GM12801 (cell line): ENCODE measurements around the gene NPB.

Experiments
- TF ChIP-seq, protein P1 (sequence below): IDR thresholded peaks from one replicate; pipeline ENCODE4 v1.5.1; 2011; ENCODE audit warnings: control low read depth; ENCODE audit not compliant: insufficient read length; ENCODE audit errors: extremely low read depth

The NPB gene

DNA sequence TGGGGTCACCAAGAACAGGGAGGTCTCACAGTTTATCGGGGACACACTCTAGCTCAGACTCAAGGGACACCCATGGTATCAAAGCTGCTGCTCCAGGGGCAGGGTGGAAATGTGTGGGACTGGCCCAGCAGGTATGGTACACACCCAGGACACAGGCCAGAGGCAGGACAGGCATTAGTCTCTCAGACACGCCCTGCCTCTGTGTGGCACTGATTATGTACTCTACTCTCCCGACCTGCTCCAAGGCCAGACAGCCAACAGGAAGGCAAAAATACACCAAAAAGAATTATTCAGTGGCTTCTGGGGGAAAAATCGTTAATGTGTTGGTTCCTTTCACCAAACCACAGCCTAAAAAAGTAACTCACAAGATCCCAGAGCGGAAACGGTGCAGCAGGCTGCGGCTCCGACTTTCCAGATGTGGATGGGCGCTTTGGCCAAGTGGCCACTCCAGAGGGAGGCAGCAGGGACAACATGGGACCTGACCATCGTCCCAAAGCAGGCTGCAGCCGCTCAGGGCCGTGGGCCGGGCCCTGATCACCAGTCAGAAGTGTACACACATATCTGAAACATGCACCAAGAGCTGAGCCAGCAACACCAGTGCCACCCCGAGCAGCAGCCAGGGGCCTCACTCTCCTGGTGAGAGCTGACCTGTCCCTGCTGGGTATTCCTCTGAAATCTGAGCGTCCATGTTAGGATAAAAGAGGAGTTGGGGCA lies 17.0 kb downstream of the NPB start:
- TF ChIP-seq, protein P1, sequence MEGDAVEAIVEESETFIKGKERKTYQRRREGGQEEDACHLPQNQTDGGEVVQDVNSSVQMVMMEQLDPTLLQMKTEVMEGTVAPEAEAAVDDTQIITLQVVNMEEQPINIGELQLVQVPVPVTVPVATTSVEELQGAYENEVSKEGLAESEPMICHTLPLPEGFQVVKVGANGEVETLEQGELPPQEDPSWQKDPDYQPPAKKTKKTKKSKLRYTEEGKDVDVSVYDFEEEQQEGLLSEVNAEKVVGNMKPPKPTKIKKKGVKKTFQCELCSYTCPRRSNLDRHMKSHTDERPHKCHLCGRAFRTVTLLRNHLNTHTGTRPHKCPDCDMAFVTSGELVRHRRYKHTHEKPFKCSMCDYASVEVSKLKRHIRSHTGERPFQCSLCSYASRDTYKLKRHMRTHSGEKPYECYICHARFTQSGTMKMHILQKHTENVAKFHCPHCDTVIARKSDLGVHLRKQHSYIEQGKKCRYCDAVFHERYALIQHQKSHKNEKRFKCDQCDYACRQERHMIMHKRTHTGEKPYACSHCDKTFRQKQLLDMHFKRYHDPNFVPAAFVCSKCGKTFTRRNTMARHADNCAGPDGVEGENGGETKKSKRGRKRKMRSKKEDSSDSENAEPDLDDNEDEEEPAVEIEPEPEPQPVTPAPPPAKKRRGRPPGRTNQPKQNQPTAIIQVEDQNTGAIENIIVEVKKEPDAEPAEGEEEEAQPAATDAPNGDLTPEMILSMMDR: no peak

DNA sequence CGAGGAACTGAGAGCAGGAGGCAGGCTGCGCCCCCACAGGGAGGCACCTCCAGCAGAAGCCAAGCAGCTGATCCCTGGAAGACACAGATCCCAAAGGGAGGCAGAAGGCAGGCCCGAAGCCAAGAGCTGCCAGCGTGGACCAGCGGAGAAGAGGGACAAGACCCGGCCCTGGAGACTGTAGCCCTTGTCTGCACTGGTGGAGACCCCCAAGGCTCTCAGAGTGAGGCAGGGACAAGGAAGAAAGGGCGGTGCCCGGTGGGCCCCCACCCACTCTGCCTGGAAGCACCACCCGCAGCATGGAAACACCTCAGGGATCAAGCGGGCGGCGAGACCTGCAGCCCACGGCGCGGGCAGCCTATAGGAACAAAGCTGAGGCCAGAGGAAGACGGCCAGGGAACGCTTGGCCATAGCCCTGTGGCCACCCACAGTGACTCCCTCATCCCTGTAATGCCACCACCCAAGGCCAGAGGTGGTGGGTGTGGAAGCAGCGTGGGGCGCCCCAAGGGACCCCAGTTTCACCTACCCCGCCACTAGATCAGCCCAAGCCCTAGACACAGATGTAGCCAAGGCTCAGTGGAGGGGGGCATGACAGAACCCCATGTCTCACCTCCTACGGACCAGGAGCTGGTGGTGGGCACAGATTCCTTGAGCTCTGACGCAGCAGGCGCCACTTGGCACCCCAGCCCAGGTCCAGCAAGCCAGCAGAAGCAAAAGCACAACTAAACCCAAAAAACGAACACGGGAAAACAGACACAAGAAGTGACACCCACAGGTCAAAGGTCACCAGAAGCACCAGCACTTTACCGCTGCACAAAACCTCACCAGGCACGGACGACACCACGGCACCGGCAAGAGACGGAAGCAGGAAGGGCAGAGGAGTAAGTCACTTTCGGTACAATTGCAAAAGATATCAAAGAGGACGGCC lies 18.8 kb downstream of the NPB start:
- TF ChIP-seq, protein P1: no peak

DNA sequence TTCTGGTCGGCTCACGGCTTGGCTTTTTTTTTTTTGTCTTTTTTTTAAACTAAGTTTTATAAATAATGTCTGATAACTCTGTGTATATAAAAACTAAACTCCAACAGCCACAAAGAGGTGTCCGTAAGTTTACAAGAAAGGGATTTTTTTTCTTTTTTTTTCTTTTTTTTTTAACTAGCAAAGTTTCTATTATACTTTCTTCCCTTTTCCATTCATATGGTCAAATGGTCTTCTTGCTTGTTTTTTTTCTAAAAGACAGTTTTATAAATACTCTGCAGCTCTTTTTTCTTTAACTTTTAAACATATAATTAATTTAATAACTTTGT lies 19.5 kb downstream of the NPB start:
- TF ChIP-seq, protein P1: no peak

DNA sequence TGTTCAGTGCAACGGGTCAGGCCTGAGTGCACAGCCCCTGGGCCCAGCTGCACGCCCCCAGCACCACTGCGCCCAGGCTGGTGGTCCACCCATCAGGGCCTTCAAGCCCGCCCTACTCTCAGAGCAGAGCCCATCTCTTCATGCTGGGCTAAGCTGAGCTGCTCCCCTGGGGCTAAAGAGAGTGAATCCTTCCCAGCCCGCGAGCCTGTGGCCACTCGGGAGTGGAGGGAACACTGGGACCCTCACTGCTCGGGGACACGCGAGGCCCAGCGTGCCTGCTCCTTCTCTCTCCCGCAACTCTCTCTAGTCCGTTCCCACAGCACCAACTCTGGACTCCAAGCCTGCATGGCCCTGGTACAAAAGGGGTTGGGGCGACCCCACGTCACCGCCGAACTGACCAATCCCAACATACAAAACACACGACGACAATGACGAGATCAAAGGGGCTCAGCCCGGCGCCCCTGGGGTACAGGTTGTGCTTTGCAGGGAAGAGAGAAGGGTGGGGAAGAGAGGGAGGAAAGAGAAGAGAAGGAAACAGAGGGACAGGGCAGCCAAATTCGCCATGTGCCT lies 20.0 kb downstream of the NPB start:
- TF ChIP-seq, protein P1: no peak

DNA sequence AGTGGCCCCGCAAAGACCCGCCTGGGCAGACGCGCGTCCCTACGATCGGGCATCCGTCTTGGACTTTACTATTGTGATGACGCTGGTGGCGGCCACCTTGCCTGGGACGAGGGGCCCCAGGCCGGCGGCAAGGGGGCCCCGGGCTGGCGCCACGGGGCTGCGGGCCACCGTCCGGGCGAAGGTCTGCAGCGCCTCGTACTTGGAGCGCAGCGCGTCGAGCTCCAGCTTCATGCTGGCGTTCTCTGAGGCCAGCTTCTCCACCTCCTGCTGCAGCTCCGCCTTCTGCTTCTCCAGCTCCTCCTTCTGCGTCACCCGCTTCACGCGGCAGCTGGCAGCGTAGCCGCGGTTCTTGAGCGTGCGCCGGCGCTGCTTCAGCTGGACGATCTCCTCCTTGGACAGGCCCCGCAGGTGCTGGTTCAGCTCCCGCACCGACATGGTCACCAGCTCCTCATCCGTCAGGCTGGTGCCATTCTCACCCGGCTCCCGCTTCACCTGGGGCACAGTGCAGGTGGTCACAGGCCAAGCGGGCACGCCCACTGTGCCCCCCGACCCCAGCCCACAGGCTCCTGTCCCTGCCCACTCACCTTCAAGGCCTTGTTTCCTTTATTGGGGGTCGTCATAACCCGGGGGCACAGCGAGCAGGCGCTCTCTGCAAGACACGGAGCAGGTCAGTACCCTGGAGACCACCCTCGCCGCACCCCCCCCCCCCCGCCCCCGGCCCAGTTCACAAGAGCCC lies 20.7 kb downstream of the NPB start:
- TF ChIP-seq, protein P1: no peak

DNA sequence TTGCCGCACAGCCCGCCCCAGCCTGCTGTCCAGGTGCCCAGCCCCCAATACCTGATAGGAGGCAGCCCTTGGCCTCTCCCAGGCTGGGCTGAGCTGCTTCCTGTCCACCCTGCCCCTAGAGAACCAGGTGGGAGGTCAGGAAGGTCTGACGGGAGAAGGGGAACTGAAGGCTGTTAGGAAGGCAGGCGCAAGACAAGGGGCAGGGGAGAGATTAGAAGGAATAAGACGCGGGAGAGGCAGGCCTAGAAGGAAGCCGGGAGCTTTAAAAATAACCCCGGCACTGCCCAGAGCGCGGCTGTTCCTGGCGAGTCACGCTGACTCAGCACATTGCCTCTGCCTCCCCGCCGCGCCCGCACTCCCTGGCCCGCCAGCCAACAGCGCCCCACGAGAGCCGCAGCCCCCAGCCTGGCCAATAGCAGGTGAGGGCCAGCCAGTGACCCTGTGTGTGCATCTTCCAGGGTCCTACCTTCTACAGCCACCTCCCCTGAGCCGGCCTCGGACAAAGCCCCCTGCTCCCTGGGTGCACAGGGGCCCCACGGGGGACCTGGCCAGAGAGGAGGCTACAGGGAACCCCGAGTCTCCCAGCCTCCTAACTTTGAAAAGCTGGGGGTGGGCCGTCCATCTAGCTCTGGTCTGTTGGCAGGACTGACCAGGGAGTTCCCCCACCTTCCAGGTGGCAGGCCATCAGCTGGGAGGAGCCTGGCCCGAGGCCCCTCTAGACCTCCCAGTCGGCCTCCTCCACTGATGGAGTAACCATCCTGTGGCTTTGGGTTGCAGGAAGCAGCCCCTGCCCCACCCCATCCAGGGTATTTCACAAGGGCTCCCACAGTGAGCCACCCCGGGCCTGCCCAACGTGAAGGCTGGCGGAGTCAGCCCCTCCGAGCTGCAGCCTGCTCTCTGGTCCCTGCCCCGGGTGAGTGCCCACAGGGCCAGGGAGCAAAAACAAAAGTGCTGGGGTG lies 21.5 kb downstream of the NPB start:
- TF ChIP-seq, protein P1: no peak
